T-helper 2 cell treated with Interferon-gamma antibody and Interleukin-4, amounts not matched to agents 100 ng/mL and 5 ng/mL, for 36 hours (primary cell): Measurements from ENCODE around the gene HMX2. TPM values are rescaled to one million over a fixed set of nuclear protein-coding genes. Genes with fewer than 3 reads are reported as not detected.

ENCODE experiments used
- intact Hi-C: fragments of 100-400 bp; cut with micrococcal nuclease; formaldehyde crosslinking; loops from one replicate; pipeline ENCODE4 v1.15.1; 2023
- total RNA-seq: library from RNA; stranded (reverse); gene quantifications from 2 replicates; pipeline ENCODE4 v1.2.3, GENCODE V29; 2022

HMX2 gene
- total RNA-seq, 1 donor from 2014 or later: not detected

GRCh38 chr10:123136806-123137642, 10.9 kb upstream of the HMX2 start:
- intact Hi-C loops: loop anchor here (1.0 kb wide), 1 partner anchor 14 kb away; no protein-coding TSS in a partner anchor

- intact Hi-C loops: no loop called here
Measured at GRCh38 chr10:123139165-123139520, 8.8 kb upstream of the HMX2 start.

- intact Hi-C loops: loop anchor here (5.0 kb wide), 1 partner anchor 1308 kb away; no protein-coding TSS in a partner anchor
Measured at GRCh38 chr10:123139521-123140163, 8.3 kb upstream of the HMX2 start.

- intact Hi-C loops: loop anchor here (5.0 kb wide), 1 partner anchor 1307 kb away; no protein-coding TSS in a partner anchor
Measured at GRCh38 chr10:123140164-123140982, 7.6 kb upstream of the HMX2 start.

DNA sequence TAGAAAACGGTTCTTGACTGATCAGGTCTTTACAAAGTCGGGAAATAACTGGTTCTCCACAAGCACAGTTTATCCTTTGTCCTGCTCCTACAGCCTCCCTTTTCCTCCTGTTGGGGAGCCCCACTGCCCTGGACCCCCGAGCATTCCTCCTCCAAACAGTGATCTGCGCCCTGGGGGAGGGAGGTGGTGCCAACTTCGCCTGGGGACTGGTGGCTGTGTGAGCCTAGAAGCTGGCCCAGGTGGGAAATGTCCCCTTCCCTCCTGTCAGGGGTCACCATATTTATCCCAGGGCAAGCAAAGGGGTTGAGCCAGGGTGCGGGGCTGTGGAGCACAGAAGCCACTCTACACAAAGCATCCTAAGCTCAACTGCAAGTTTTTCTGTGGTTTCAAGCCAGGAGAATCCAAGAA, 6.9 kb upstream of the HMX2 start:
- intact Hi-C loops: loop anchor here (5.0 kb wide), 1 partner anchor 1306 kb away; no protein-coding TSS in a partner anchor

DNA sequence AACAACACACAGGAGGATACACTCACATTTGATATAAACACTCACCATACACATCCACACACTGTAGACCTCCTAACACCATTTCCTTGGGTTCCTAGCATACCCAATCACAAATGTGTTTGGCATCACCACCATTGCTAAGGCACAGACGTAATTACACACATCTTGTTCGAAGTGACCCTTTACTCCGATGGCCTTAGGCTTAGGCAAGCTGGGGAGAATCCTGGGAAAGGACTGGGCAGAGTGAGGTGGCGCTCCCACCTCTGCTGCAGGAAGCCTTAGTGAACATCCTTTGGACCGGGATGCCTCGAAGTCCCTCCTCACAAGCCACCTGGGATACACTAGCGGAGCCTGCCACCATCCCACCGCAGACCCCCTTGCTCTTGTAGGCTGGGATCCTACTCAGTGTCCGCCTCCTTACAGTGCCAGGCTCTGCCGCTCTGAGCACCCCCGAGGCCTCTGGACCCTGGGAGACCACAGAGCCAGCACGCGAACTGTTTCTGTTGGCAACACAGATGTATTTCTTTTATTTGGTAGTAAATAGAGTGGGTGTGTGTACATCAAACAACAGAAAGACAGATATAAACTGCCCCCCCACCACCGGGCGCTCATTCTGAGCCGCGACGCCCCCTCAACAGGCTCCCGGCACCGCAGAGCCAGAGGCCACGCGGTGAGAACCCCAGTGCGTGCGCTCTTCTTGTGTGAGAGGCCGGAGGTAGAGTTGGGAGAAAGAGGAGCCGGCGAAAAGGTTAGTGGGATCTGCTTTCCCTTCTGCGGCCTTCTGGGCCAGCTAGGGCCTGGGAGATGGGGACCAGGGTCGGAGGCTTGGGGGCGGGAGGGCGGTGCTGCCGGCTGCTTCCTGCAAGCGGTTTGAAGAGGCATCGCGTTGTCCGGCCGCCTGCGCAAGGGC, 5.9 kb upstream of the HMX2 start:
- intact Hi-C loops: loop anchor here (5.0 kb wide), 1 partner anchor 1305 kb away; no protein-coding TSS in a partner anchor

GRCh38 chr10:123142701-123143161, 5.2 kb upstream of the HMX2 start:
- intact Hi-C loops: loop anchor here (5.0 kb wide), 1 partner anchor 1305 kb away; no protein-coding TSS in a partner anchor

- intact Hi-C loops: loop anchor here (5.0 kb wide), 1 partner anchor 1304 kb away; no protein-coding TSS in a partner anchor
Measured at GRCh38 chr10:123143162-123143824, 4.6 kb upstream of the HMX2 start.

DNA sequence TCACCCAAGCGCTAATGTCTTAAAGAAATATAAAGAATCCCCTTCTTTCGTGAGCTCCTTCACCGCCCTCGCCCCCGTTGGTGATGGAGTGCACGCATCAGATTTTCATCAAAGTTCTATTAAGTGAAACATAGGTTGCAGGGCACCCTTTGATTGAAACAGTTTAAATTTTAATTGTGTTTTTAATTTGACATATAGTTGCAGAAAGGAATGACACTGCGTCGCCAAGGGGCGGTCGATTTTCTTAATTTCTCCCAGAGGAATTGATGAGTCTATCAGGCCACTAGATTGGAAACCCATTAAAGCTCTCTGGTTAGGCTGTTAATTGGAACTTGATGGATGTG, 4.1 kb upstream of the HMX2 start:
- intact Hi-C loops: loop anchor here (5.0 kb wide), 1 partner anchor 1304 kb away; no protein-coding TSS in a partner anchor

DNA sequence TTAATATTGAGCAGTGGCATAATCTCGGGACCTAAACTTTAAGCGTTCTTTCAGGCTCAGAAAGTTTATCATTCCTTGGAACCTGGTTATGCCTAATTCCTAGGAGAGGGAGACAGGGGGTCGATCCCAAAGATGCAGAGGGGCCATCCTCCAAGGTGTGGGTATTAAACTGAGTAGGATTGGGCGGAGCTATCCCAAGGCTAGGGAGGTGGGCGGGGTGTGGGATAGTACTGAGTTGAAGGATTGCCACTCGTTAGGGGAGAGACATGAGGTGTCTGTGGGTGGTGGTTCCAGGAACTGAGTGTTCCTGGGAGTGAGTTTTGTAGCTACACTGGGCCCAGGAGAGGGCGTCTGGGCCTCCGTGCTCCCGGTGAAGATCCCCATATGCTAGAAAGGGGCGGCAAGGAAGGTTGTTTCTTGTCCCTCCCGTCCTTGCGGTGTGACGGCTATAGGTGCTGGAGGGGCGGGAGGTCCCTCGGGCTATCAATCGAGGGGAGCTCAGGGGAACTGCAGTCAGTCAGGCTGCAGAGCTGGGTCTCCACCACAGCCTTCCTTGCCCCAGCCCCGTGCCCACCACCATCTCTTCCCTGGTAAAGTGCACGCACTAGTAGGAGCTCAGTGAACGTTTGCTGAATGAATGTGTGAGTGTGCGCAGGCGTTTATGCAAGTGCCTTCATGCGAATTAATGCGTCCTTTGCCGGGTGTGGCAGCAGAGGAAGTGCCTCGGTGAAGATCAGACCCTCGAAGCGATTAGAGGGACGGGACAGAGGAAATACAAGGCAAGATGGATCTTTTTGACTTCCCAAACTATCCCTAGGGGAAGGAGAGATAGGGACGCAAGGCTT, 3.0 kb upstream of the HMX2 start:
- intact Hi-C loops: loop anchor here (1.0 to 5.0 kb wide), 2 partner anchors 12 to 1302 kb away; no protein-coding TSS in a partner anchor

- intact Hi-C loops: loop anchor here (1.0 kb wide), 1 partner anchor 12 kb away; no protein-coding TSS in a partner anchor
Measured at GRCh38 chr10:123145542-123146012, 2.4 kb upstream of the HMX2 start.

- intact Hi-C loops: no loop called here
Measured at GRCh38 chr10:123146013-123146893, 1.7 kb upstream of the HMX2 start.

DNA sequence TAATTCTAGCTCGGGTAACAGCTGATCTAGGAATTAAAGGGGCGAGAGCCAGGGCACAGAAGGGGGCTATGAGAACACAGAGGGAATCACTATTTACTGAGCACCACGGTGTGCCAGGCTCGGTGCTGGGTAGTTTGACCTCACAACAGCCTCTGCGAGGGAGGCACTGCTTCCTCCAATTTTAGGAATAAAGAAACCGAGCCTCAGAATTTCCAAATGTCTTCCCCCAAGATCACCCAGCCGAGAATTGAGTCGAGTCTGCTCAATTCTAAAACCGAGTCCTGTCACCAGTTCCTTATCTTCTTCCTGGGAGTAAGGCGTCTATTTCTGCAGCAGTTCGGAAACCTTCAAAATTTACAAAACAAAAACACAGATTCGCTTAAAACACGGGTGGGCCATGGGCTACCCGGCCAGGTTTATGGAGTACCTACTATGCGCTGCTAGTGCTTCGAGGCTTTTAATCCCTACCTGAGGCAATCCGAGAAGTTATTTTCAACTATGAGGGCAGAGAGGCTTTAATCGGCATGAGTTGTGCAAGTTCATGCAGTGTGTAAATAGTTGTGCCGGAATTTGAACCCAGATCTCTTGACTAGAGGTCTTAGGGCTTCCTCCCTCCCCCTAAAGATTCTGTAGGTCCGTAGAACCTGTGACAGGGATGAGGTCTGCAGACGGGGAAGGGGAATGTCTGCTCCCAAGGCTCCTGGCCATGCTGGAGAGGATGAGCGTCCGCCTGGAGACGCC, 872 bp upstream of the HMX2 start:
- intact Hi-C loops: no loop called here

- intact Hi-C loops: no loop called here
Measured at GRCh38 chr10:123148414-123149161, 652 bp downstream of the HMX2 start.

DNA sequence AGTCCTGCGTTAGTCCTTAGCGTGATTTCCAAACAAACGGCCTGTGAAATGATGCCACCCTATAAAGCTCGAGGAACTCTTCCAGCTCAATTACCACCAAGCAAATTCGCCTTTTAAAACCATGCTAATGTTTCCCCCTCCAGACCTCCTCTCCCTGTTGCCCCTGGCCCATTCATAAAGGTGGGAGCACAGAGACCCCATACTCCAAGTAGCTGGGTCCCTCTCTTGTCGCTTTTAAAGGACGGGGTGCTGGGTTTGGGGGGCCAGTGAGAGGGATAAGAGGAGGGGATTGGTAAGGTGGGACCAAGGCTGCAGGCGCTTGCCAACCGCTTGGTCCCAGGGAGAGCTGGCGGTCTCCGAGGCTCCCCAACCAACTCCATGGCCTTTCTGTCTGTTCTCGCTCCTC, 1.2 kb downstream of the HMX2 start:
- intact Hi-C loops: no loop called here
